IPS DF 6.9 (cell line): Measurements from ENCODE around the gene ANKRD30B.
"Not testable (repeated sequence)": the region's sequence is repeated elsewhere in the genome, so short reads cannot be mapped to it uniquely, and the experiment has no call there.

Experiments
- DNase-seq: peaks from one replicate; pipeline ENCODE4 v3.0.0-alpha.2; 2013; ENCODE audit warnings: low read depth, low spot score
- H3K27ac ChIP-seq: one replicate; pipeline ENCODE4 v1.5.1; 2013; ENCODE audit warnings: low read length, control low read depth
- H3K27me3 ChIP-seq: 2 replicates; pipeline ENCODE4 v1.6.1; 2013; ENCODE audit warnings: mild to moderate bottlenecking, low read length; ENCODE audit not compliant: control insufficient read depth, insufficient read depth
- H3K36me3 ChIP-seq: 2 replicates; pipeline ENCODE4 v1.6.1; 2013; ENCODE audit warnings: low read length; ENCODE audit not compliant: control insufficient read depth, insufficient read depth
- H3K4me1 ChIP-seq: 2 replicates; pipeline ENCODE4 v1.6.1; 2013; ENCODE audit warnings: low read length; ENCODE audit not compliant: control insufficient read depth, insufficient read depth
- H3K4me3 ChIP-seq: 2 replicates; pipeline ENCODE4 v1.5.1; 2013; ENCODE audit warnings: mild to moderate bottlenecking, low read length
- H3K9me3 ChIP-seq: 2 replicates; pipeline ENCODE4 v1.6.1; 2013; ENCODE audit warnings: low read length, inconsistent platforms; ENCODE audit not compliant: control insufficient read depth, insufficient read depth
- WGBS: extraction: QIAGEN DNeasy Blood & Tissue Kit; methylation state at CpG from one replicate; pipeline ENCODE4 v1.1.7; 2013; ENCODE audit warnings: mixed read lengths, missing lambda C conversion rate; ENCODE audit not compliant: insufficient read length, insufficient coverage; 5-methylcytosine and 5-hydroxymethylcytosine counted together

ANKRD30B gene

GRCh38 chr18:14747513-14748474 lies at the start of gene ANKRD30B:
ANKRD30B (plus strand) TSS chr18:14748172; CDS start chr18:14748420, 248 bp downstream.
- Histone ChIP-seq H3K4me3 (peak within 1 kb of the TSS; percentile 39; the same call in 1 of the 2 replicates), H3K9me3 (no peaks in the 10 kb centered on the region), H3K36me3 (no peaks in the 10 kb centered on the region), H3K27me3 (peaks cover 13% of the 10 kb centered on the region; the same call in 1 of the 2 replicates), H3K4me1 (no peaks in the 10 kb centered on the region), H3K27ac (no peak within 1 kb of the TSS)
- no peak for DNase-seq
- no CpG with 5 or more reads among the region's 79 CpGs for WGBS

GRCh38 chr18:14701286-14702040 lies 46.5 kb upstream of the ANKRD30B start:
- H3K27me3 ChIP-seq, H3K36me3 ChIP-seq, H3K4me3 ChIP-seq, DNase-seq, H3K4me1 ChIP-seq, H3K27ac ChIP-seq, H3K9me3 ChIP-seq: not testable (repeated sequence)
- no CpG with 5 or more reads among the region's 7 CpGs for WGBS

DNA sequence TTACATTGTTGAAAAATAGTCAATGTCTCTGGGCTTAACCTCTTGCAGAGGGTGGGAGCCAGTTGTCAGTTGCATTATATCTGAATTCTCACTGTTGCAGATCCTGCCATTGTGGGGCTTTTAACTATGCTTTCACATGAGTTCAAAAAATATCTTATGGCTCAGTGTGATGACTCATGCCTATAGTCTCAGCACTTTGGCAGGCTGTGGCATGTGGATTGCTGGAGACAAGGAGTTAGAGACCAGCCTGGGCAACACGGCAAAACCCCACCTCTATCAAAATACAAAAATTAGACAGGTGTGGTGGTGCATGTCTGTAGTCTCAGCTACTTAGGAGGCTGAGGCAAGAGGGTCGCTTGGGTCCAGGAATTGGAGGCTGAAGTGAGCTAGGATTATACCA lies 38.2 kb upstream of the ANKRD30B start:
- not testable (repeated sequence) for H3K36me3 ChIP-seq, H3K4me1 ChIP-seq, DNase-seq, H3K27me3 ChIP-seq, H3K4me3 ChIP-seq, H3K27ac ChIP-seq, H3K9me3 ChIP-seq
- WGBS: no CpG with 5 or more reads among the region's 2 CpGs

GRCh38 chr18:14721569-14721968 lies 26.4 kb upstream of the ANKRD30B start:
- H3K27me3 ChIP-seq, H3K36me3 ChIP-seq, DNase-seq, H3K27ac ChIP-seq, H3K4me1 ChIP-seq, H3K4me3 ChIP-seq, H3K9me3 ChIP-seq: not testable (repeated sequence)

DNA sequence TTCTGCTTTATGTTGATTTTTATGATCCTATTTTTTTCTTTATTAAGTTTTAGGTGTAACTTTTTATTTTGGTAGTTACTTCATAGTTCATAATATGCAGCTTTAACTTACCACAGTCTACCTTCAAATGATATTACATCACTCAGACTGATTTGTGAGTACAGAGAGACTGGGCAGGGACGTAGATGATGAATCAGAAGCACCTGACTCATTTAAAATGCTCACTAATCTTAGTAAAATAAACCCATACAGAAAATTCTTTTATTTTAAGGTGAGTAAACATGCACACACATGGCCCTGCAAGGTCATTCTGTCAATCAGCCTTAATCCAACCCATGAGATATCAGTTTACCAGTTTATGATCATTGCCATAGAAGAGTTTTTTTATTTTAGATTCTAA lies 8.9 kb upstream of the ANKRD30B start:
- not testable (repeated sequence) for DNase-seq, H3K9me3 ChIP-seq, H3K4me3 ChIP-seq, H3K27me3 ChIP-seq, H3K36me3 ChIP-seq, H3K27ac ChIP-seq, H3K4me1 ChIP-seq
- no CpG with 5 or more reads among the region's 1 CpG for WGBS

- no peaks in the 10 kb centered on the region for H3K36me3 ChIP-seq
- no CpG with 5 or more reads among the region's 18 CpGs for WGBS
- H3K9me3 ChIP-seq: no peaks in the 10 kb centered on the region
These were observed 1.1 kb upstream of the ANKRD30B start for GRCh38 chr18:14746897-14747296.

GRCh38 chr18:14748496-14748895 lies 524 bp downstream of the ANKRD30B start:
- Histone ChIP-seq H3K4me1 (no peaks in the 10 kb centered on the region), H3K27ac (no peak overlapping the region), H3K27me3 (peaks cover 13% of the 10 kb centered on the region; the same call in 1 of the 2 replicates), H3K36me3 (no peaks in the 10 kb centered on the region), H3K4me3 (peak overlapping the region; percentile 39; the same call in 1 of the 2 replicates), H3K9me3 (no peaks in the 10 kb centered on the region)
- no peak for DNase-seq
- no CpG with 5 or more reads among the region's 15 CpGs for WGBS

More at GRCh38 chr18:14746897-14747296, 1.1 kb upstream of the ANKRD30B start:
- DNase-seq: no peak
- no peaks in the 10 kb centered on the region for H3K4me1 ChIP-seq
- no peak overlapping the region for H3K4me3 ChIP-seq
- no peak overlapping the region for H3K27ac ChIP-seq
- H3K27me3 ChIP-seq: peaks cover 13% of the 10 kb centered on the region; the same call in 1 of the 2 replicates

DNA sequence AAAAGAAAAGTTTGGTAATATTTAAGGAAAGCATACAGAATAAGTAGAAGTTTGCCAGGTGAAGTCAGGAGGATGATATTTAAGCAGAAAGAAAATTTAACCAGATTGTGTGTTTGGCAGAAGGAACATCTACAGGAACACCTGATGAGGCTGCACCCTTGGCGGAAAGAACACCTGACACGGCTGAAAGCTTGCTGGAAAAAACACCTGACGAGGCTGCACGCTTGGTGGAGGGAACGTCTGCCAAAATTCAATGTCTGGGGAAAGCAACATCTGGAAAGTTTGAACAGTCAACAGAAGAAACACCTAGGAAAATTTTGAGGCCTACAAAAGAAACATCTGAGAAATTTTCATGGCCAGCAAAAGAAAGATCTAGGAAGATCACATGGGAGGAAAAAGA lies 15.6 kb downstream of the ANKRD30B start:
- not testable (repeated sequence) for H3K9me3 ChIP-seq, H3K4me3 ChIP-seq, H3K27me3 ChIP-seq, DNase-seq, H3K27ac ChIP-seq, H3K4me1 ChIP-seq, H3K36me3 ChIP-seq
- WGBS: no CpG with 5 or more reads among the region's 5 CpGs

DNA sequence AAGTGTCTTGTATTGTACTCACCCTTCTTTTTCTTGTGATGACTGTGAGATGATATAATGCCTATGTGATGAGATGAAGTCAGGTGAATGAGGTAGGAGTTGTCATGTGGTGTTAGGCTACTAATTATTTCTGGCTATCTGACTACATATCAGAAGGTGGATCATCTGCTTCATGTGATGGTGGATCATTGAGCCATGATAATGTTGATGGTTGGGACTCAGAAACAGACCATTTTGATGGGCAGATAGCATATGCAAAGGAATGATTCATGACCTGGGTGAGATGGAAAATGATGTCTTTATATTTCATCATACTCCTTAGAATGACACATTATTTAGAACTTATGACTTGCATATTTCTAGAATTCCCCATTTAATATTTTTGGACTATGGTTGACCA lies 19.5 kb downstream of the ANKRD30B start:
- no peaks in the 10 kb centered on the region for H3K27me3 ChIP-seq
- no peak for DNase-seq
- no peak overlapping the region for H3K4me3 ChIP-seq
- no peak overlapping the region for H3K27ac ChIP-seq
- no peaks in the 10 kb centered on the region for H3K9me3 ChIP-seq
- no peaks in the 10 kb centered on the region for H3K36me3 ChIP-seq
- no peaks in the 10 kb centered on the region for H3K4me1 ChIP-seq

- no peak for DNase-seq
- Histone ChIP-seq H3K4me3 (no peak overlapping the region), H3K9me3 (no peaks in the 10 kb centered on the region), H3K27me3 (no peaks in the 10 kb centered on the region), H3K4me1 (no peaks in the 10 kb centered on the region), H3K27ac (no peak overlapping the region), H3K36me3 (no peaks in the 10 kb centered on the region)
- no CpG with 5 or more reads among the region's 1 CpG for WGBS
These were observed 20.3 kb downstream of the ANKRD30B start for GRCh38 chr18:14768241-14768640.
